Endothelial cell of umbilical vein (primary cell): ENCODE measurements around the gene ABLIM1. TPM values are rescaled to one million over a fixed set of nuclear protein-coding genes. Genes with fewer than 3 reads are reported as not detected.

Source experiments
- BruUV-seq: library from RNA; stranded (reverse); fragments of 400-500 nt; replicated peaks from 2 replicates; lab custom pipeline; 2021; lab: Mats Ljungman, UMichigan
- CTCF ChIA-PET: fragments of 300-600, 350-600 bp; sonication (Branson Sonifier 250); formaldehyde crosslinking; loops from one replicate; lab custom pipeline; 2021; ENCODE audit warnings: antibody characterized with exemption, inconsistent platforms; lab: Charles Lee
- POLR2A ChIA-PET: fragments of 300-600, 350-600 bp; sonication (Branson Sonifier 250); formaldehyde crosslinking; loops from one replicate; lab custom pipeline; 2021; ENCODE audit warnings: antibody characterized with exemption, inconsistent platforms; lab: Charles Lee
- DNase-seq: peaks from one replicate; pipeline ENCODE4 v3.0.0-alpha.2; 2011; ENCODE audit warnings: low read depth, low spot score
- FAIRE-seq: peaks from 2 replicates; lab custom pipeline; 2011; peaks lifted over from hg19 to GRCh38; lab: Jason Lieb, UNC
- H2AFZ ChIP-seq: 2 replicates; pipeline ENCODE4 v1.6.0; 2012; ENCODE audit warnings: low read depth, low read length, control low read depth, inconsistent platforms
- H3K27ac ChIP-seq: 2 replicates; pipeline ENCODE4 v1.5.1; 2011; ENCODE audit warnings: low read depth, mild to moderate bottlenecking, control low read depth, low read length, moderate library complexity; ENCODE audit not compliant: insufficient read depth
- H3K27me3 ChIP-seq, 2 experiments: 2 replicates each; pipeline versions ENCODE4 v1.6.0 to v1.6.1; 2011; ENCODE audit warnings: low read length in 2 of 2, mixed read lengths in 1 of 2; ENCODE audit not compliant: control insufficient read depth in 2 of 2, insufficient read depth in 2 of 2
- H3K36me3 ChIP-seq, 2 experiments: 2 replicates in 1 of 2; 3 replicates in 1 of 2; pipeline ENCODE4 v1.5.1; 2011; ENCODE audit warnings: low read length in 2 of 2, mild to moderate bottlenecking in 1 of 2, moderate library complexity in 1 of 2; ENCODE audit not compliant: control insufficient read depth in 2 of 2, insufficient read depth in 2 of 2; ENCODE audit errors: extremely low read depth in 1 of 2
- H3K4me1 ChIP-seq: 3 replicates; pipeline ENCODE4 v1.5.1; 2011; ENCODE audit warnings: mild to moderate bottlenecking, low read length; ENCODE audit not compliant: control insufficient read depth, insufficient read depth; ENCODE audit errors: extremely low read depth
- H3K4me2 ChIP-seq: 2 replicates; pipeline ENCODE4 v1.6.1; 2011; ENCODE audit warnings: low read length, control low read depth, mixed read lengths; ENCODE audit not compliant: insufficient read depth
- H3K4me3 ChIP-seq, 3 experiments: fragments of 200-600 bp in 1 of 3; sonication (generic), shearing (Covaris generic) in 1 of 3; replicated peaks in 1 of 3; 2 replicates each; pipeline ENCODE4 v1.5.1; 2011 to 2016; ENCODE audit warnings: control low read depth in 3 of 3, low read length in 3 of 3, mild to moderate bottlenecking in 2 of 3, inconsistent platforms in 1 of 3, low read depth in 1 of 3, moderate library complexity in 1 of 3; ENCODE audit not compliant: insufficient read depth in 1 of 3
- H3K79me2 ChIP-seq: 2 replicates; pipeline ENCODE4 v1.6.0; 2012; ENCODE audit warnings: low read length, inconsistent platforms; ENCODE audit not compliant: control insufficient read depth, insufficient read depth
- H3K9ac ChIP-seq: replicated peaks from 2 replicates; pipeline ENCODE3; 2011; ENCODE audit warnings: low read length, control low read depth; ENCODE audit not compliant: insufficient read depth; ENCODE audit errors: extremely low read depth
- H3K9me1 ChIP-seq: replicated peaks from 3 replicates; pipeline ENCODE4 v1.6.0; 2011; ENCODE audit warnings: mild to moderate bottlenecking, low read length; ENCODE audit not compliant: control insufficient read depth, insufficient read depth; ENCODE audit errors: extremely low read depth
- H3K9me3 ChIP-seq: replicated peaks from 2 replicates; pipeline ENCODE4 v1.5.1; 2012; ENCODE audit warnings: low read length, inconsistent platforms; ENCODE audit not compliant: control insufficient read depth, insufficient read depth
- H4K20me1 ChIP-seq: replicated peaks from 2 replicates; pipeline ENCODE3; 2011; ENCODE audit warnings: mild to moderate bottlenecking, low read length; ENCODE audit not compliant: control insufficient read depth, insufficient read depth; ENCODE audit errors: extremely low read depth
- CTCF ChIP-seq, 2 donors: IDR thresholded peaks; 1 replicate in 1 of 2; 2 replicates in 1 of 2; pipeline ENCODE4 v1.5.1; 2011; ENCODE audit warnings: low read length in 2 of 2, mild to moderate bottlenecking in 2 of 2, moderate library complexity in 2 of 2, control low read depth in 1 of 2, inconsistent platforms in 1 of 2, low read depth in 1 of 2; ENCODE audit not compliant: insufficient read depth in 1 of 2; ENCODE audit errors: extremely low read depth in 1 of 2
- EZH2 ChIP-seq: IDR thresholded peaks from 2 replicates; pipeline ENCODE4 v1.6.1; 2012; ENCODE audit warnings: borderline replicate concordance, low read depth, mild to moderate bottlenecking, moderate library complexity, low read length, inconsistent platforms; ENCODE audit not compliant: severe bottlenecking
- FOS ChIP-seq: IDR thresholded peaks from 2 replicates; pipeline ENCODE4 v1.6.1; 2011; ENCODE audit warnings: mild to moderate bottlenecking, low read length, moderate library complexity, borderline replicate concordance; ENCODE audit not compliant: insufficient read depth
- GATA2 ChIP-seq: IDR thresholded peaks from 2 replicates; pipeline ENCODE4 v1.7.0; 2011; ENCODE audit warnings: low read depth, mild to moderate bottlenecking, moderate library complexity, mixed read lengths, low read length; ENCODE audit not compliant: insufficient read length, insufficient read depth
- JUN ChIP-seq: IDR thresholded peaks from 2 replicates; pipeline ENCODE4 v1.6.1; 2011; ENCODE audit warnings: borderline replicate concordance, low read depth; ENCODE audit not compliant: insufficient read length, insufficient read depth
- MAX ChIP-seq: IDR thresholded peaks from 2 replicates; pipeline ENCODE4 v1.6.1; 2011; ENCODE audit not compliant: insufficient read depth, insufficient read length
- MYC ChIP-seq: IDR thresholded peaks from one replicate; pipeline ENCODE4 v1.6.1; 2011; ENCODE audit warnings: mild to moderate bottlenecking, low read depth, low read length
- POLR2A ChIP-seq: IDR thresholded peaks from 2 replicates; pipeline ENCODE4 v1.6.1; 2012; ENCODE audit warnings: low read depth, mild to moderate bottlenecking, control low read depth, low read length
- POLR2AphosphoS5 ChIP-seq: IDR thresholded peaks from 2 replicates; pipeline ENCODE4 v1.6.1; 2012; ENCODE audit warnings: low read depth, mild to moderate bottlenecking, control low read depth, low read length, moderate library complexity; ENCODE audit not compliant: insufficient read depth
- dilution Hi-C: fragments of 300-500 bp; cut with MboI; formaldehyde crosslinking; loops from one replicate; pipeline ENCODE4 v1.15.0; 2019; ENCODE audit warnings: low sequenced_read_pairs; ENCODE audit not compliant: extremely low pct_ligation_motif_present
- intact Hi-C: fragments of 100-400 bp; cut with micrococcal nuclease; formaldehyde crosslinking; loops from one replicate; pipeline ENCODE4 v1.10.0; 2022
- polyA plus RNA-seq, 4 experiments: library from polyadenylated mRNA; depleted of rRNA in 3 of 4; stranded (reverse) in 3 of 4; unstranded in 1 of 4; fragments of >200 nt; gene quantifications; 2 replicates each; pipeline versions ENCODE4 v1.2.1 to v1.2.3, GENCODE V29; 2011 to 2012; ENCODE audit warnings: missing spikeins in 1 of 4
- total RNA-seq: library from RNA; stranded (reverse); gene quantifications from 2 replicates; pipeline ENCODE4 v1.2.3, GENCODE V29; 2021

The ABLIM1 gene
- total and polyA plus RNA-seq, 2 donors (not counting 3 experiments of a cell fraction or from before 2014, with no cell fraction given) = 128 to 235 TPM

- Histone ChIP-seq H3K4me1 (peaks cover 16% of the 10 kb centered on the region), H3K79me2 (no peaks in the 10 kb centered on the region), H3K27me3 (no peaks in the 10 kb centered on the region), H3K9me3 (no peaks in the 10 kb centered on the region), H3K9ac (no peak overlapping the region), H4K20me1 (no peaks in the 10 kb centered on the region), H2AFZ (no peak overlapping the region), H3K9me1 (no peaks in the 10 kb centered on the region), H3K36me3 (peaks cover 0 to 4% of the 10 kb centered on the region in 2 experiments), H3K4me2 (no peak overlapping the region), H3K4me3 (no peak overlapping the region), H3K27ac (no peak overlapping the region)
- CTCF ChIA-PET = interaction anchor here (1.3 kb wide), 1 partner anchor 16 kb away, joined by 5 read pairs; no protein-coding TSS in a partner anchor
- no peak for DNase-seq
- POLR2A ChIA-PET = interaction anchor here (1.0 kb wide), 1 partner anchor 53 kb away, joined by 4 read pairs; no protein-coding TSS in a partner anchor
- no TSS peak for BruUV-seq
- dilution Hi-C loops (no loop called here), intact Hi-C loops (no loop called here)
- TF ChIP-seq CTCF (IDR thresholded peaks at IDR 0.05; ENCODE audit: extremely low read depth in 1 of 2, insufficient read depth in 1 of 2, low read depth in 1 of 2, low read length in 2 of 2) (no peak), JUN (no peak), MYC (no peak), EZH2 (no peak), FOS (no peak), POLR2AphosphoS5 (no peak), POLR2A (no peak), GATA2 (no peak), MAX (no peak)
- FAIRE-seq = no peak
Observed at GRCh38 chr10:114605155-114605797, 52.8 kb downstream of the ABLIM1 start.
